Astrocyte (in vitro differentiated cells and primary cell): ENCODE results near the gene FNDC3A.

ENCODE experiments used
- CTCF ChIP-seq: IDR thresholded peaks from 2 replicates; pipeline ENCODE4 v1.5.1; 2011; ENCODE audit warnings: low read depth, mild to moderate bottlenecking, inconsistent platforms, low read length, moderate library complexity; ENCODE audit not compliant: insufficient read depth
- EZH2 ChIP-seq: IDR thresholded peaks from 2 replicates; pipeline ENCODE4 v1.6.1; 2012; ENCODE audit warnings: mild to moderate bottlenecking, low read length, inconsistent platforms; ENCODE audit not compliant: insufficient read depth

DNA sequence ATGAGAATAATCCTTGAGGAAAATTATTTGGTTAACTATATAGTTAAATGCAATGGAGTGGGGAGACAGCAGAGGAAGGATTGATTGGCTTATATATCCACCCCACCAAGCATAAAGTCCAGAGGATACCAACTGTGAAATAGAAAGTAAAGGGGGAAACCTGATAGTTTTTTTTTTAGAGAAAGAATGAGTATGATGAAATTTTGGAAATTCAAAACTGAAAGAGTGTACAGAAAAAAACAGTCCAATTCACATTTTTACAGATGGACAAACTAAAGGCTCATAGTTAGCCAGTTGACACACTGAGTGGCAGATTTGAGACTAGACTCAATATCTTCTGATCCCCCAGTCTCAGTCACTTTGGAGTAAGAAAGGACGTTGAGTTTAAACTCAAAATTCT, 51.1 kb downstream of the FNDC3A start:
- no peak for TF ChIP-seq EZH2
- no peak for TF ChIP-seq CTCF
